Endothelial cell (in vitro differentiated cells): ENCODE data around the gene PIAS2. TPM values are rescaled to one million over a fixed set of nuclear protein-coding genes. Genes with fewer than 3 reads are reported as not detected.
A peak's percentile ranks its signal among the peaks of the same experiment; 100 is the strongest.

Source experiments
- DNase-seq: peaks from one replicate; pipeline ENCODE4 v3.0.0; 2021; ENCODE audit warnings: low spot score
- H3K27ac Mint-ChIP-seq: one replicate; pipeline ENCODE4 v1.8.0; 2021; ENCODE audit warnings: mixed read lengths, inconsistent platforms; ENCODE audit not compliant: unreplicated experiment
- H3K27me3 Mint-ChIP-seq: one replicate; pipeline ENCODE4 v1.8.0; 2021; ENCODE audit warnings: mild to moderate bottlenecking, moderate library complexity, mixed read lengths, inconsistent platforms; ENCODE audit not compliant: unreplicated experiment
- H3K36me3 Mint-ChIP-seq: one replicate; pipeline ENCODE4 v1.8.0; 2021; ENCODE audit warnings: mild to moderate bottlenecking, low read depth, mixed read lengths, inconsistent platforms; ENCODE audit not compliant: unreplicated experiment
- H3K4me1 Mint-ChIP-seq: one replicate; pipeline ENCODE4 v1.8.0; 2021; ENCODE audit warnings: mild to moderate bottlenecking, mixed read lengths, inconsistent platforms; ENCODE audit not compliant: unreplicated experiment
- H3K4me3 Mint-ChIP-seq: one replicate; pipeline ENCODE4 v1.8.0; 2021; ENCODE audit warnings: mild to moderate bottlenecking, mixed read lengths, inconsistent platforms; ENCODE audit not compliant: unreplicated experiment
- H3K9me3 Mint-ChIP-seq: one replicate; pipeline ENCODE4 v1.8.0; 2021; ENCODE audit warnings: mixed read lengths, inconsistent platforms; ENCODE audit not compliant: unreplicated experiment
- CTCF ChIP-seq: fragments of 200-600 bp; sonication (generic); IDR thresholded peaks from one replicate; pipeline ENCODE4 v1.5.0; 2021; ENCODE audit warnings: antibody characterized with exemption; ENCODE audit not compliant: unreplicated experiment
- total RNA-seq: library from RNA; stranded (reverse); fragmentation: NEBNext Ultra II Directional; extraction: Animal tissue kit (Norgen Biotek cat#: 25700); gene quantifications from one replicate; pipeline ENCODE4 v1.2.1, GENCODE V29; 2021; ENCODE audit not compliant: unreplicated experiment

The PIAS2 gene
- total RNA-seq, 1 donor from 2014 or later = 47.5 TPM

DNA sequence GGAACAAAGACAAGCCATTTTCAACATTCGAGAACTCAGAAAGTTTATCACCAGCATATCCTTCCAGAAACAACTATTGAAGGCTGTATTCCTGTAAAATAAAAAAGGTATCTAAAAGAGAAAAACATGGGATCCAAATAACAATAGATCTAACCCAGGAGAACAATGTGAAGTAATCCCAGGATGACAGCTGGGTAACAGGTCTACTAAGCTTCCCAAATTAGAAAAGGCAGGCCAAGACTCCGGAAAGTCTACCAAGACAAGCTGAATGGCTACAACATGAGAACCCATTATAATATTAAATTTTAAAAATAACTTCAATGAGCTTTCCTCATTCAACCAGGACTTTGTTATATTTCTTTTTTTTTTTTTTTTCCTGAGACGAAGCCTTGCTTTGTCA, 6.5 kb downstream of the PIAS2 start:
- no peak overlapping the region for H3K4me3 Mint-ChIP-seq
- DNase-seq = no peak
- peaks cover 13% of the 10 kb centered on the region for H3K36me3 Mint-ChIP-seq
- no peak for TF ChIP-seq CTCF
- no peaks in the 10 kb centered on the region for H3K27me3 Mint-ChIP-seq
- no peaks in the 10 kb centered on the region for H3K9me3 Mint-ChIP-seq
- H3K27ac Mint-ChIP-seq = no peak overlapping the region
- H3K4me1 Mint-ChIP-seq = peaks cover 39% of the 10 kb centered on the region

DNA sequence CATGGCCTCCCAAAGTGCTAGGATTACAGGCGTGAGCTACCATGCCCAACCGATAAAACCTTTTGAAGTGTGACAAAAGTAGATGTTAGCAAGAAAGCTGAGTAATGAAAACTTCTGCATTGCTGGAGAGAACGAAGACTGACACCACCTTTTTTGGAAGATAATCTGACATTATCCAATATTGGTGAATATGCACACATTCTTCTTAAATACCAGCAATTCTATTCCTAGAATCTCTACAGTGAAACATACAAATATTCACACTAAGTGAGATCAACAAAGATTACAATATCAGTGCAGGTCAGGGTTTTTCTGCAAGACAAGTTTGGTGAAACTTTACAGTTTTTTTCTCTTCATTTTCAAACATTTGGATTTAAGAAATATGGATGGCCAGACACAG, 7.8 kb downstream of the PIAS2 start:
- TF ChIP-seq CTCF = no peak
- no peak for DNase-seq
- H3K4me3 Mint-ChIP-seq = no peak overlapping the region
- peaks cover 28% of the 10 kb centered on the region for H3K4me1 Mint-ChIP-seq
- H3K9me3 Mint-ChIP-seq = no peaks in the 10 kb centered on the region
- H3K27ac Mint-ChIP-seq = no peak overlapping the region
- no peaks in the 10 kb centered on the region for H3K27me3 Mint-ChIP-seq
- peaks cover 13% of the 10 kb centered on the region for H3K36me3 Mint-ChIP-seq

GRCh38 chr18:46903406-46903805, 13.9 kb downstream of the PIAS2 start:
- TF ChIP-seq CTCF = no peak
- Mint-ChIP-seq H3K9me3 (no peaks in the 10 kb centered on the region), H3K36me3 (peaks cover 10% of the 10 kb centered on the region), H3K4me1 (no peaks in the 10 kb centered on the region), H3K27ac (no peak overlapping the region), H3K27me3 (no peaks in the 10 kb centered on the region), H3K4me3 (no peak overlapping the region)
- no peak for DNase-seq

- H3K4me3 Mint-ChIP-seq = no peak overlapping the region
- H3K4me1 Mint-ChIP-seq = peaks cover 2% of the 10 kb centered on the region
- H3K36me3 Mint-ChIP-seq = no peaks in the 10 kb centered on the region
- TF ChIP-seq CTCF = no peak
- no peaks in the 10 kb centered on the region for H3K27me3 Mint-ChIP-seq
- DNase-seq = no peak
- H3K9me3 Mint-ChIP-seq = no peaks in the 10 kb centered on the region
- peak overlapping the region; percentile 6 for H3K27ac Mint-ChIP-seq
Observed at GRCh38 chr18:46899274-46899948, 17.9 kb downstream of the PIAS2 start.

- H3K4me1 Mint-ChIP-seq = peaks cover 7% of the 10 kb centered on the region
- H3K4me3 Mint-ChIP-seq = no peak overlapping the region
- H3K9me3 Mint-ChIP-seq = peaks cover 6% of the 10 kb centered on the region
- H3K27ac Mint-ChIP-seq = no peak overlapping the region
- no peak for DNase-seq
- no peak for TF ChIP-seq CTCF
- no peaks in the 10 kb centered on the region for H3K27me3 Mint-ChIP-seq
- H3K36me3 Mint-ChIP-seq = peaks cover 16% of the 10 kb centered on the region
Observed at GRCh38 chr18:46894124-46894523, 23.2 kb downstream of the PIAS2 start.
